IMR-90 (cell line): ENCODE results near the gene INPP5B. TPM values are rescaled to one million over a fixed set of nuclear protein-coding genes. Genes with fewer than 3 reads are reported as not detected.

Source experiments
- ATAC-seq: fragments of 200-7000 bp; cut with Tn5 transposase; 2 replicates; pipeline ENCODE4 v1.9.1; 2020; ENCODE audit warnings: low read depth, mild to moderate bottlenecking, moderate library complexity
- BruUV-seq: library from RNA; stranded (reverse); fragments of 400-500 nt; replicated peaks from 2 replicates; lab custom pipeline; 2021; lab: Mats Ljungman, UMichigan
- CTCF ChIA-PET: fragments of 300-600 bp; formaldehyde crosslinking; extraction: SDS; loops from one replicate; lab custom pipeline; 2021; ENCODE audit warnings: antibody characterized with exemption; lab: Yijun Ruan, JAX
- POLR2A ChIA-PET: fragments of 300-600 bp; sonication (Branson Sonifier 250); formaldehyde crosslinking; loops from one replicate; lab custom pipeline; 2022; ENCODE audit warnings: antibody characterized with exemption; ENCODE audit not compliant: unreplicated experiment; lab: Charles Lee
- DNase-seq: peaks from one replicate; pipeline ENCODE4 v3.0.0; 2013
- H2AFZ ChIP-seq: replicated peaks from 2 replicates; pipeline ENCODE3; 2013; ENCODE audit warnings: low read length, mild to moderate bottlenecking; ENCODE audit not compliant: poor library complexity
- H2AK5ac ChIP-seq: 2 replicates; pipeline ENCODE4 v1.6.1; 2013; ENCODE audit warnings: low read depth, low read length, inconsistent platforms
- H2AK9ac ChIP-seq: replicated peaks from 2 replicates; pipeline ENCODE3; 2013; ENCODE audit warnings: mild to moderate bottlenecking, low read depth, low read length, moderate library complexity; ENCODE audit not compliant: poor library complexity
- H2BK120ac ChIP-seq: 2 replicates; pipeline ENCODE4 v1.6.1; 2013; ENCODE audit warnings: low read depth, low read length, inconsistent platforms
- H2BK15ac ChIP-seq: 3 replicates; pipeline ENCODE4 v1.6.1; 2013; ENCODE audit warnings: low read depth, low read length, inconsistent platforms
- H2BK20ac ChIP-seq: 2 replicates; pipeline ENCODE4 v1.6.1; 2013; ENCODE audit warnings: low read depth, mild to moderate bottlenecking, inconsistent platforms, low read length, moderate library complexity
- H2BK5ac ChIP-seq: 2 replicates; pipeline ENCODE4 v1.6.1; 2013; ENCODE audit warnings: mild to moderate bottlenecking, low read depth, low read length, inconsistent platforms; ENCODE audit not compliant: poor library complexity, severe bottlenecking
- H3K14ac ChIP-seq: replicated peaks from 2 replicates; pipeline ENCODE4 v1.6.1; 2013; ENCODE audit warnings: low read depth, low read length, inconsistent platforms
- H3K18ac ChIP-seq: 2 replicates; pipeline ENCODE4 v1.6.1; 2013; ENCODE audit warnings: low read depth, low read length, control low read depth
- H3K23ac ChIP-seq: 2 replicates; pipeline ENCODE4 v1.6.1; 2013; ENCODE audit warnings: low read depth, low read length, inconsistent platforms
- H3K27ac ChIP-seq: 2 replicates; pipeline ENCODE4 v1.5.1; 2013; ENCODE audit warnings: mild to moderate bottlenecking, control low read depth, low read length; ENCODE audit not compliant: insufficient read depth
- H3K27me3 ChIP-seq: 2 replicates; pipeline ENCODE4 v1.6.1; 2013; ENCODE audit warnings: low read length; ENCODE audit not compliant: control insufficient read depth, insufficient read depth
- H3K36me3 ChIP-seq: 2 replicates; pipeline ENCODE4 v1.6.1; 2013; ENCODE audit warnings: low read length, mixed read lengths; ENCODE audit not compliant: control insufficient read depth, insufficient read depth
- H3K4ac ChIP-seq: 2 replicates; pipeline ENCODE4 v1.6.1; 2013; ENCODE audit warnings: low read depth, low read length, inconsistent platforms
- H3K4me1 ChIP-seq: 2 replicates; pipeline ENCODE4 v1.6.1; 2013; ENCODE audit warnings: low read length, mixed read lengths; ENCODE audit not compliant: control insufficient read depth, insufficient read depth
- H3K4me2 ChIP-seq: 2 replicates; pipeline ENCODE4 v1.6.1; 2013; ENCODE audit warnings: low read depth, mild to moderate bottlenecking, control low read depth, low read length, moderate library complexity
- H3K4me3 ChIP-seq: 2 replicates; pipeline ENCODE4 v1.5.1; 2013; ENCODE audit warnings: low read depth, mild to moderate bottlenecking, control low read depth, low read length, moderate library complexity; ENCODE audit not compliant: insufficient read depth
- H3K56ac ChIP-seq: 2 replicates; pipeline ENCODE4 v1.6.1; 2013; ENCODE audit warnings: low read length, inconsistent platforms; ENCODE audit not compliant: insufficient read depth; ENCODE audit errors: extremely low read depth
- H3K79me1 ChIP-seq, 2 experiments: 2 replicates each; pipeline ENCODE4 v1.6.1; 2013; ENCODE audit warnings: low read length in 2 of 2, inconsistent platforms in 1 of 2, low read depth in 1 of 2
- H3K9ac ChIP-seq: 2 replicates; pipeline ENCODE4 v1.6.1; 2013; ENCODE audit warnings: low read depth, low read length, control low read depth
- H3K9me1 ChIP-seq: 2 replicates; pipeline ENCODE4 v1.6.1; 2013; ENCODE audit warnings: low read length, inconsistent platforms; ENCODE audit not compliant: insufficient read depth
- H3K9me3 ChIP-seq: 2 replicates; pipeline ENCODE4 v1.6.1; 2013; ENCODE audit warnings: low read length; ENCODE audit not compliant: control insufficient read depth, insufficient read depth
- H4K20me1 ChIP-seq: 2 replicates; pipeline ENCODE4 v1.6.1; 2013; ENCODE audit warnings: low read length, inconsistent platforms; ENCODE audit not compliant: insufficient read depth
- H4K5ac ChIP-seq: 2 replicates; pipeline ENCODE4 v1.6.1; 2013; ENCODE audit warnings: mild to moderate bottlenecking, low read depth, low read length, control low read depth
- H4K8ac ChIP-seq, 2 experiments: 2 replicates each; pipeline ENCODE4 v1.6.1; 2013; ENCODE audit warnings: low read depth in 2 of 2, low read length in 2 of 2, control low read depth in 1 of 2, inconsistent platforms in 1 of 2
- H4K91ac ChIP-seq: 2 replicates; pipeline ENCODE4 v1.6.1; 2013; ENCODE audit warnings: low read depth, low read length, inconsistent platforms; ENCODE audit not compliant: insufficient read depth
- MAZ ChIP-seq: IDR thresholded peaks from 2 replicates; pipeline ENCODE4 v1.6.1; 2012; ENCODE audit warnings: low read depth, mild to moderate bottlenecking, low read length, improper control_type of control experiment, moderate library complexity, borderline replicate concordance
- WGBS, 2 experiments: methylation state at CpG; one replicate each; pipeline versions ENCODE4 v1.1.5 to v1.1.7; 2013; ENCODE audit warnings: missing lambda C conversion rate in 2 of 2; ENCODE audit not compliant: insufficient read length in 1 of 2; ENCODE audit errors: extremely low coverage in 2 of 2; 5-methylcytosine and 5-hydroxymethylcytosine counted together
- dilution Hi-C: fragments of 300-500 bp; cut with HindIII; formaldehyde crosslinking; loops from one replicate; pipeline ENCODE4 v1.14.3; 2018; ENCODE audit warnings: low sequenced_read_pairs; ENCODE audit not compliant: unreplicated experiment
- in situ Hi-C: fragments of 300-500 bp; cut with MboI; formaldehyde crosslinking; loops from 3 replicates; pipeline ENCODE4 v1.14.3; 2019; ENCODE audit warnings: low sequenced_read_pairs, inconsistent platforms, mixed read lengths
- intact Hi-C: fragments of 100-400 bp; cut with micrococcal nuclease; formaldehyde crosslinking; loops from 2 replicates; pipeline ENCODE4 v1.10.0; 2022
- polyA plus RNA-seq, 3 experiments: library from polyadenylated mRNA; depleted of rRNA; stranded (reverse); fragments of >200 nt; gene quantifications; 2 replicates each; pipeline ENCODE4 v1.2.3, GENCODE V29; 2012; ENCODE audit warnings: low replicate concordance in 1 of 3
- total RNA-seq: library from RNA; depleted of rRNA; stranded (reverse); fragments of >200 nt; gene quantifications from 2 replicates; pipeline ENCODE4 v1.2.3, GENCODE V29; 2012
- TF ChIP-seq, protein P1 (sequence below): fragments of 150-350 bp; IDR thresholded peaks from 2 replicates; pipeline ENCODE4 v1.6.1; 2016; ENCODE audit warnings: low read depth, mild to moderate bottlenecking, low read length, moderate library complexity, borderline replicate concordance

The INPP5B gene
- total and polyA plus RNA-seq, 2 of the 4 experiments (the other 2 are of a cell fraction) = 9.4 to 20.4 TPM

DNA sequence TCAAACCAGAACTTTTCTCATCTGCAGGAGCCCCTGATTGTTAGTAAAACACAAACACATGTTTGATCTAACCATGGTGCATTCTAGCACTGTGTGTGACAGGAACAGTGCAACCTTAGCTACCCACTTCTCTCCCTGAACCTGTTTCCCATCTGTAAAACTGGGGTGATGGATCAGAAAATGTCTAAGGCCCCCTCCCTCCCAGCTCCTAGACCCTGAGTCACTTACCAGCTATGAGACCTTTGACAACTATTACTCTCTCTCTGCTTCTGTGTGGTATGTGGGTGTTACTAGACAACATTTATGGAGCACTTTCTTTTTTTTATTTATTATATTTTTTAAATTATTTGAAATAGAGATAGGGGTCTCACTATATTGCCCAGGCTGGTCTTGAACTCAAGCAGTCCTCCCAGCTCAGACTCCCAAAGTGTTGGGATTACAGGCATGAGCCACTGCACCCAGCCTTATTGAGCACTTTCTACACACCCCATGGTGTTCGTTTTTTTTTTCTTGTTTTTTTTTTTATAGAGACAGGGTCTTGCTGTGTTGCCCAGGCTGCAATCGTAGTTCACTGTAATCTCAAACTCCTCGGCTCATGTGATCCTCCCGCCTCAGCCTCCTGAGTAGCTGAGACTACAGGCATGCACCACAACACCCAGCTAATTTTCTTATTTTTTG lies 2.6 kb downstream of the INPP5B start:
- peak; percentile 59 for DNase-seq

More for the DNA sequence above, 2.6 kb downstream of the INPP5B start:
- H4K91ac ChIP-seq = no peak overlapping the region
- no peaks in the 10 kb centered on the region for H3K27me3 ChIP-seq
- no peaks in the 10 kb centered on the region for H4K20me1 ChIP-seq
- H3K23ac ChIP-seq = no peak overlapping the region
- H3K9me3 ChIP-seq = no peaks in the 10 kb centered on the region
- no peak overlapping the region for H2AK9ac ChIP-seq
- in situ Hi-C loops = no loop called here
- no peak overlapping the region for H2BK20ac ChIP-seq
- H3K27ac ChIP-seq = no peak overlapping the region
- peaks cover 8% of the 10 kb centered on the region for H3K4me1 ChIP-seq
- 0 out of 2 replicates have a peak overlapping the region, but pooled peaks have one; percentile 1 for H3K14ac ChIP-seq
- H3K18ac ChIP-seq = no peak overlapping the region
- ChIA-PET CTCF (no interaction called here), POLR2A (interaction anchor here (0.7 kb wide), 1 partner anchor 39 kb away, joined by 11 read pairs; no protein-coding TSS in a partner anchor)
- no peak overlapping the region for H3K4me3 ChIP-seq
- H2AK5ac ChIP-seq = no peak overlapping the region
- ATAC-seq = no peak
- TF ChIP-seq, protein P1, sequence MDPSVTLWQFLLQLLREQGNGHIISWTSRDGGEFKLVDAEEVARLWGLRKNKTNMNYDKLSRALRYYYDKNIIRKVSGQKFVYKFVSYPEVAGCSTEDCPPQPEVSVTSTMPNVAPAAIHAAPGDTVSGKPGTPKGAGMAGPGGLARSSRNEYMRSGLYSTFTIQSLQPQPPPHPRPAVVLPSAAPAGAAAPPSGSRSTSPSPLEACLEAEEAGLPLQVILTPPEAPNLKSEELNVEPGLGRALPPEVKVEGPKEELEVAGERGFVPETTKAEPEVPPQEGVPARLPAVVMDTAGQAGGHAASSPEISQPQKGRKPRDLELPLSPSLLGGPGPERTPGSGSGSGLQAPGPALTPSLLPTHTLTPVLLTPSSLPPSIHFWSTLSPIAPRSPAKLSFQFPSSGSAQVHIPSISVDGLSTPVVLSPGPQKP = no peak
- peak; percentile 50; the same call in 1 of the 2 replicates for TF ChIP-seq MAZ
- no peak overlapping the region for H2BK15ac ChIP-seq
- no TSS peak for BruUV-seq
- no peak overlapping the region for H3K9ac ChIP-seq
- no peak overlapping the region for H3K56ac ChIP-seq
- no peak overlapping the region for H4K5ac ChIP-seq
- no peak overlapping the region for H3K4ac ChIP-seq
- intact Hi-C loops = no loop called here
- H2AFZ ChIP-seq = no peak overlapping the region
- no CpG with 5 or more reads among the region's 4 CpGs for WGBS, 2 experiments
- peaks cover 10 to 60% of the 10 kb centered on the region in 2 experiments for H3K79me1 ChIP-seq
- H3K9me1 ChIP-seq = peaks cover 18% of the 10 kb centered on the region
- peaks cover 31% of the 10 kb centered on the region for H3K36me3 ChIP-seq
- H2BK5ac ChIP-seq = no peak overlapping the region
- H3K4me2 ChIP-seq = no peak overlapping the region; the same call in 1 of the 2 replicates
- no peak overlapping the region for H4K8ac ChIP-seq
- dilution Hi-C loops = no loop called here
- no peak overlapping the region for H2BK120ac ChIP-seq
